ENCODE results near the gene CORO2B.

DNA sequence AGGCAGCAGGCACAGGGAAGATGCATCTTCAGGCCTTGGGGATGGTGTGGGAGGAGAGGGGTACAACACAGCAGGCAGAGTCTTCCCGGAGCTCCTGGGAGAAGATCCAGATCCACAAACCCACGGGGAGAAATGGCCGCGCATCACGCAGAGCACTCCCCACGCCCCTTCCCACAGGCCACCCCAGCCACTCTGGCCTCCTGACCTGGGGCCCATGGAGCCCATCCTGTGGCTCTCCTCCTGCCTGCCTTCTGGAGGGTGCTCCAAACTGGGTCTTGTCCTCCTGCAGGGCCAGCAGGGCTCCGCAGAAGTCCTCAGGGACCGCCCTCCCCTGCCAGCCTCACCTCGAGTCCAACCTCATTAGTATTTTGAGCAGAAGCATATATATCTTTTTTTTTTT is 17.9 kb downstream of the CORO2B start:
- TF ChIP-seq, protein P1, sequence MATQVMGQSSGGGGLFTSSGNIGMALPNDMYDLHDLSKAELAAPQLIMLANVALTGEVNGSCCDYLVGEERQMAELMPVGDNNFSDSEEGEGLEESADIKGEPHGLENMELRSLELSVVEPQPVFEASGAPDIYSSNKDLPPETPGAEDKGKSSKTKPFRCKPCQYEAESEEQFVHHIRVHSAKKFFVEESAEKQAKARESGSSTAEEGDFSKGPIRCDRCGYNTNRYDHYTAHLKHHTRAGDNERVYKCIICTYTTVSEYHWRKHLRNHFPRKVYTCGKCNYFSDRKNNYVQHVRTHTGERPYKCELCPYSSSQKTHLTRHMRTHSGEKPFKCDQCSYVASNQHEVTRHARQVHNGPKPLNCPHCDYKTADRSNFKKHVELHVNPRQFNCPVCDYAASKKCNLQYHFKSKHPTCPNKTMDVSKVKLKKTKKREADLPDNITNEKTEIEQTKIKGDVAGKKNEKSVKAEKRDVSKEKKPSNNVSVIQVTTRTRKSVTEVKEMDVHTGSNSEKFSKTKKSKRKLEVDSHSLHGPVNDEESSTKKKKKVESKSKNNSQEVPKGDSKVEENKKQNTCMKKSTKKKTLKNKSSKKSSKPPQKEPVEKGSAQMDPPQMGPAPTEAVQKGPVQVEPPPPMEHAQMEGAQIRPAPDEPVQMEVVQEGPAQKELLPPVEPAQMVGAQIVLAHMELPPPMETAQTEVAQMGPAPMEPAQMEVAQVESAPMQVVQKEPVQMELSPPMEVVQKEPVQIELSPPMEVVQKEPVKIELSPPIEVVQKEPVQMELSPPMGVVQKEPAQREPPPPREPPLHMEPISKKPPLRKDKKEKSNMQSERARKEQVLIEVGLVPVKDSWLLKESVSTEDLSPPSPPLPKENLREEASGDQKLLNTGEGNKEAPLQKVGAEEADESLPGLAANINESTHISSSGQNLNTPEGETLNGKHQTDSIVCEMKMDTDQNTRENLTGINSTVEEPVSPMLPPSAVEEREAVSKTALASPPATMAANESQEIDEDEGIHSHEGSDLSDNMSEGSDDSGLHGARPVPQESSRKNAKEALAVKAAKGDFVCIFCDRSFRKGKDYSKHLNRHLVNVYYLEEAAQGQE (IDR thresholded peaks at IDR 0.05; ENCODE audit: borderline replicate concordance): no peak
- TF ChIP-seq, protein P2, sequence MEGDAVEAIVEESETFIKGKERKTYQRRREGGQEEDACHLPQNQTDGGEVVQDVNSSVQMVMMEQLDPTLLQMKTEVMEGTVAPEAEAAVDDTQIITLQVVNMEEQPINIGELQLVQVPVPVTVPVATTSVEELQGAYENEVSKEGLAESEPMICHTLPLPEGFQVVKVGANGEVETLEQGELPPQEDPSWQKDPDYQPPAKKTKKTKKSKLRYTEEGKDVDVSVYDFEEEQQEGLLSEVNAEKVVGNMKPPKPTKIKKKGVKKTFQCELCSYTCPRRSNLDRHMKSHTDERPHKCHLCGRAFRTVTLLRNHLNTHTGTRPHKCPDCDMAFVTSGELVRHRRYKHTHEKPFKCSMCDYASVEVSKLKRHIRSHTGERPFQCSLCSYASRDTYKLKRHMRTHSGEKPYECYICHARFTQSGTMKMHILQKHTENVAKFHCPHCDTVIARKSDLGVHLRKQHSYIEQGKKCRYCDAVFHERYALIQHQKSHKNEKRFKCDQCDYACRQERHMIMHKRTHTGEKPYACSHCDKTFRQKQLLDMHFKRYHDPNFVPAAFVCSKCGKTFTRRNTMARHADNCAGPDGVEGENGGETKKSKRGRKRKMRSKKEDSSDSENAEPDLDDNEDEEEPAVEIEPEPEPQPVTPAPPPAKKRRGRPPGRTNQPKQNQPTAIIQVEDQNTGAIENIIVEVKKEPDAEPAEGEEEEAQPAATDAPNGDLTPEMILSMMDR (IDR thresholded peaks at IDR 0.05; ENCODE audit: poor library complexity, severe bottlenecking): no peak
- no peak for TF ChIP-seq SMC3 (conservative IDR thresholded peaks at IDR 0.05; ENCODE audit: poor library complexity)

Measured in neural cell (in vitro differentiated cells).